ENCODE measurements around the gene CBY3.
"Not testable (repeated sequence)": the region's sequence is repeated elsewhere in the genome, so short reads cannot be mapped to it uniquely, and the experiment has no call there.

CBY3 gene

GRCh38 chr5:179661647-179662046, 19.2 kb downstream of the CBY3 start:
- not testable (repeated sequence) for DNase-seq

GRCh38 chr5:179658179-179658856, 22.5 kb downstream of the CBY3 start:
- DNase-seq = not testable (repeated sequence)

- not testable (repeated sequence) for DNase-seq
Measured at GRCh38 chr5:179657302-179658178, 23.3 kb downstream of the CBY3 start.

GRCh38 chr5:179653135-179653534, 27.7 kb downstream of the CBY3 start:
- DNase-seq = not testable (repeated sequence)

- not testable (repeated sequence) for DNase-seq
Measured at GRCh38 chr5:179650245-179650644, 30.6 kb downstream of the CBY3 start.

DNA sequence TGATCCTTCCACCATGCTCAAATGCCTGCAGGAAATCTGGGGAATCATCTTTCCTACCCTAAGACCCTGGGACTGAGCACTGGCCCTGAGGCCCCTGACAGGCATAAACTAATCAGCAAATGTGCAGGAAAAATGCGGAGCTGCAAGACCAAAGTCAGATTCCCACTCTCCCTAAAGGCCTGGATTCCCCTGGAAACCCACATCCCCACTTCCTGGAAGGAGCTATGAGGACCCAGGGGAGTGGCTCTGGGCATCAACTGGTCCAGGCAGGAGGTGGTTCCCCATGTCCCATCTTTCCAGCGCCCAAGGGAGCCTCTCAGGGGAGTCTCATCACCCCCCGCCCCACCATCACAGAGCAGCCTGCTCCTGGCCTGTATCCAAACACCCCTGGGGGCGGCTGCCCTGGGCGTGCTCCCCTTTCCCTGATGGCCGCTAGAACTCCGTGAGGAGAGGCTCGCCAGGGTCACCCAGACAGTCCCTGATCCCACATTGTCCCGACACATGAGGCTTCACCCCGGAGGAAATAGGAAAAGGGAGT, 31.6 kb downstream of the CBY3 start:
- not testable (repeated sequence) for DNase-seq

DNA sequence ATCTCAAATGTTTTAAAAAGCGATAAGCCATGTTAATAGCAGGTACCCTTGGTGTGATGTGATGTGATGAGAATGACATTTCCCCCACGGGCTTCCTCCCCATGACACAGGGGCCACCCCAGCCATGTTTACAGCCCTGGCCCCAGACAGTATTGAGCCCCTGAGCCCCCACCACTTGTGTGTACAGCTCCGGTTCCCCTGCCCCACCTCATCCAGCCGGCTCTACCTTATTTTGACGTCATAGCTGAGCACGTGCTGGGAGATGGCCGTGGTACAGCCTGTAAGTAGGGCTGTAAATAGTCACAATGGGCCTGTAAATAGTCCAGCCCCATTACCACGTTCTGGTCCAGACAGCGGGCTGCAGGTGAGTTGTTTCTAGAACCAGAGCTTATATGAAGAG, 32.4 kb downstream of the CBY3 start:
- DNase-seq = no peak

DNA sequence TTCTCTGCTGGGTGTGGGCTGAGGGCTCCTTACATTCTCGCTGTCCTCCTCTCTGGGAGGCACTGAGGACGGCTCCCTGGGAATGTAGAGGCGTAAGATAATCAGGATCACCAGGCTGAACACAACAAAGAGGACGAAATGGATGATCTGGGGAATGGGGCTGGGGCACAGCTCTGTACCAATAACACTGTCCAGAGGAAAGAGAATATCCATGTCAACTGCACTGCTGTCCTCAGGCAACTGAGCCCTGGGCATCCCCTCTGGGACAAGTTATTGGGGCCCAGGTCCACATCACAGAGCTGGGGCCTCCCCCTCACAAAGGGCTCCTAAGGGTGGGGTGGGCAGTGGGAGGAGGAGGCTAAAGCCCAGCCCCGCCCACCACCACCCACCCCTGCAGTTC, 36.1 kb downstream of the CBY3 start:
- not testable (repeated sequence) for DNase-seq

DNA sequence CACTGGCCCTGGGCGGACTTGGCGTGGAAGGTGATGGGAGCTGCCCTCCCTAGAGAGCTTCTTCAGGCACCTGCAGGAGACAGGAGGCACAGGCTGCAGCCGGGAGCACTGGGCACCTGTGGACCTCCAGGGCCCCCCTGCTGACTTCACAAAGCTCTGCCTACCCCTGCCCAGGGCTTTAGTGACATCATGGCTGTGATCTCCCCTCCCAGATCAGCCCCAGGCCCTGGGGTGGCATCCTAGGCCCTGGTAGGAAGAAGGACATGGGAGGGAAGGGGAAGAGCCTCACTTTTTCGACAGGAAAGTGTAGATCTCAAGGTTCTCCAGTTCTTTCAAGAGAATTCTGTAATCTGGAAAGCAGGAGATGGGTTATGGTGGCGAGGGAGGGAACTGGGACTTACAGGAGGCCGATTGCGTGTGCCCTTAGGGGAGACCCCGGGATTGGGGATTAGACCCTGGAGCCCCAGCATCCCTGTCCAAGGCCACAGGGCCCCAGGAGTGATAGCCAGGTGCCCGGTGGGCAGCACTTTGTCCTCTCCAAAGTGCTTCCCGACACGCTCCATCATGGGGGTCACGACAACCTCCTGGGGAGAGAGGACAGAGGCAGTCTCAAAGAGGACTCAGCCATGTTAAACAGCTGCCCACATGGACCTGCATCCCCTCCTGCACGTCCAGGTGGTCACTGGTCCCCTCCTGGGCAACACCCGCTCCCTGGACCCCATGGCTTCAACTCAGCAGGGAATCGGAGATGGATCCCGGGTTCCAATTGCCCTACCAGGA, 37.5 kb downstream of the CBY3 start:
- DNase-seq = not testable (repeated sequence)

DNA sequence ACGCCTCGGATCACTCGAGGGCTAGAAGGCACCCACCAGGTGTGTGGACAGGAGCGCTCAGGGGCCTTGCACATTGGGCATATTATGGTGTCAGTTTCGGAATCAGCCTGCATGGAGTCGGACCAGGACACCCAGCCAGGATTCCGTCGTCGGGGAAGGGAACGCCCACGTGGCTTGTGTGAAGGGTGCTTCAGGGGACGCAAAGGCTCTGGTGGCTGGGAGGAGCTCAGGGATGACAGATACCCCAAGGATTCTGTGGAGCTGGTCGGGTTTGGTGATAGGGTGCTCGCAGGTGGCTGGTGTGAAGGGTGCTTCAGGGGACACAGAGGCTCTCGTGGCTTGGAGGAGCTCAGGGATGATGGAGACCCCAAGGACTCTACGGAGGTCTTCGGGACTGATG, 38.2 kb downstream of the CBY3 start:
- not testable (repeated sequence) for DNase-seq

GRCh38 chr5:179641745-179642144, 39.1 kb downstream of the CBY3 start:
- not testable (repeated sequence) for DNase-seq

GRCh38 chr5:179639296-179639695, 41.5 kb downstream of the CBY3 start:
- DNase-seq = not testable (repeated sequence)

- DNase-seq = not testable (repeated sequence)
Measured at GRCh38 chr5:179634370-179635172, 46.3 kb downstream of the CBY3 start.

DNA sequence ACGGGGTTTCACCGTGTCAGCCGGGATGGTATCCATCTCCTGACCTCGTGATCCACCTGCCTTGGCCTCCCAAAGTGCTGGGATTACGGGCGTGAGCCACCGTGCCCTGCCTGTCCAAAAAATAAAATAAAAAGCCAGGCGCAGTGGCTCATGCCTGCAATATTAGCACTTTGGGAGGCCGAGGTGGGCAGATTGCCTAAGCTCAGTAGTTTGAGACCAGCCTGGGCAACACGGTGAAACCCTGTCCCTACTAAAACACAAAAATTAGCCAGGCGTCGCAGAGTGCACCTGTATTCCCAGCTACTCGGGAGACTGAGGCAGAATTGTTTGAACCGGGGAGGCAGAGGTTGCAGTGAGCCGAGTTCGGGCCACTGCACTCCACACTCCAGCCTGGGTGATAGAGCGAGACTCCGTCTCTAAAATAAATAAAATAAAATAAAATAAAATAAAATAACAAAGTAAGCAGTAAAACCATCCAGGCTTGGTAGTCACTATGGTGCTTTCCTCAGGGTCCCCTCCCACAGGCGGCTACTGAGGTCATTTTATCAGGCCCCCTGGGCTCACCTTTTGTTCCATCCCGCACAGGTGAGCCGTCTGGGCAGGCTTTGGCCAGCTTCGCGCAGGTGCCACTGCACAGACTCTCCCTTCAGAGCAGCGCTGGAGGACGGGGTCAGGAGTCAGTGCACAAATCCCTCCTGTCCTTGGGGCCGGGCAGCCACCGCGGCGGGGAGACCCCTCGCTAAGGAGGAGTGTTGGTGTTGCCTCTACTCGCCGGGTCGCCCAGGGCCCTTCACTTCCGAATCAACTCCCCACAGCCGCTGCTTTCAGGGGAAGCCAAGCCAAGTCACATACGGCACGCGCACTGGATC, 47.1 kb downstream of the CBY3 start:
- DNase-seq = not testable (repeated sequence)

Measured in CD4-positive, alpha-beta T cell treated with Interleukin-15 for 1 hour (primary cell).